GM12878 (cell line): ENCODE measurements around the gene CCDC177. TPM values are rescaled to one million over a fixed set of nuclear protein-coding genes. Genes with fewer than 3 reads are reported as not detected.
A peak's percentile ranks its signal among the peaks of the same experiment; 100 is the strongest.

Experiments
- ATAC-seq: fragments of 200-7000 bp; cut with Tn5 transposase; 3 replicates; pipeline ENCODE4 v1.9.1; 2020; ENCODE audit warnings: mild to moderate bottlenecking, moderate library complexity
- BruUV-seq: library from RNA; stranded (reverse); fragments of 400-500 nt; replicated peaks from 2 replicates; lab custom pipeline; 2021; lab: Mats Ljungman, UMichigan
- CTCF ChIA-PET: fragments of 300-600 bp; sonication (Branson Sonifier 250); formaldehyde crosslinking; extraction: SDS; loops from one replicate; lab custom pipeline; 2021; ENCODE audit warnings: inconsistent platforms; lab: Yijun Ruan, JAX
- POLR2A ChIA-PET: fragments of 350-600 bp; formaldehyde crosslinking; extraction: SDS; loops from one replicate; lab custom pipeline; 2021; ENCODE audit warnings: inconsistent platforms; lab: Charles Lee
- RAD21 ChIA-PET: fragments of 300-600 bp; sonication (Branson Sonifier 250); formaldehyde crosslinking; loops from one replicate; lab custom pipeline; 2023; ENCODE audit warnings: antibody characterized with exemption; ENCODE audit not compliant: unreplicated experiment; lab: Charles Lee
- SMC1A ChIA-PET: fragments of 300-600 bp; sonication (Branson Sonifier 250); formaldehyde crosslinking; loops from one replicate; lab custom pipeline; 2023; ENCODE audit not compliant: unreplicated experiment, uncharacterized antibody; lab: Charles Lee
- DNase-seq: peaks from one replicate; pipeline ENCODE4 v3.0.0-alpha.2; 2011; ENCODE audit warnings: low read depth, low spot score
- FAIRE-seq: peaks from 3 replicates; lab custom pipeline; 2011; peaks lifted over from hg19 to GRCh38; lab: Jason Lieb, UNC
- H2AFZ ChIP-seq: 2 replicates; pipeline ENCODE4 v1.6.0; 2011; ENCODE audit warnings: low read depth, low read length, control low read depth; ENCODE audit not compliant: control insufficient read depth
- H3K27ac ChIP-seq: 2 replicates; pipeline ENCODE4 v1.5.1; 2011; ENCODE audit warnings: control low read depth; ENCODE audit not compliant: control insufficient read depth, insufficient read depth
- H3K27me3 ChIP-seq, 2 experiments: replicated peaks in 1 of 2; 2 replicates each; pipeline versions ENCODE4 v1.6.0 to v1.6.1; 2011; ENCODE audit warnings: low read length in 1 of 2; ENCODE audit not compliant: control insufficient read depth in 2 of 2, insufficient read depth in 2 of 2
- H3K36me3 ChIP-seq, 2 experiments: 2 replicates each; pipeline ENCODE4 v1.5.1; 2011; ENCODE audit warnings: low read length in 1 of 2; ENCODE audit not compliant: control insufficient read depth in 2 of 2, insufficient read depth in 2 of 2
- H3K4me1 ChIP-seq: 2 replicates; pipeline ENCODE4 v1.6.1; 2011; ENCODE audit warnings: mild to moderate bottlenecking, low read length, moderate library complexity, mixed read lengths; ENCODE audit not compliant: control insufficient read depth, insufficient read depth
- H3K4me2 ChIP-seq: 2 replicates; pipeline ENCODE4 v1.6.0; 2011; ENCODE audit warnings: control low read depth; ENCODE audit not compliant: control insufficient read depth, insufficient read depth
- H3K4me3 ChIP-seq: fragments of 200-600 bp; sonication (generic); 2 replicates; pipeline ENCODE4 v1.5.1; 2016
- H3K79me2 ChIP-seq: 2 replicates; pipeline ENCODE4 v1.6.0; 2011; ENCODE audit warnings: low read length; ENCODE audit not compliant: control insufficient read depth, insufficient read depth
- H3K9ac ChIP-seq: 2 replicates; pipeline ENCODE4 v1.8.0; 2011; ENCODE audit warnings: low read length, control low read depth, mixed read lengths; ENCODE audit not compliant: control insufficient read depth, insufficient read depth
- H3K9me3 ChIP-seq: replicated peaks from 3 replicates; pipeline ENCODE4 v1.5.1; 2011; ENCODE audit warnings: mild to moderate bottlenecking, low read length; ENCODE audit not compliant: control insufficient read depth, insufficient read depth
- H4K20me1 ChIP-seq: 2 replicates; pipeline ENCODE4 v1.6.0; 2011; ENCODE audit not compliant: control insufficient read depth, insufficient read depth
- CUX1 ChIP-seq: IDR thresholded peaks from 2 replicates; pipeline ENCODE4 v1.6.1; 2012; ENCODE audit warnings: improper control_type of control experiment, low read depth, low read length; ENCODE audit not compliant: insufficient replicate concordance
- NBN ChIP-seq: fragments of 450-650 bp; IDR thresholded peaks from 2 replicates; pipeline ENCODE4 v1.6.1; 2016
- RAD21 ChIP-seq: IDR thresholded peaks from 2 replicates; pipeline ENCODE4 v1.6.1; 2011; ENCODE audit warnings: mild to moderate bottlenecking, low read depth, low read length, moderate library complexity; ENCODE audit not compliant: insufficient read depth
- ZNF687 ChIP-seq: fragments of 450-650 bp; IDR thresholded peaks from 2 replicates; pipeline ENCODE4 v1.6.1; 2017; ENCODE audit warnings: mild to moderate bottlenecking, moderate library complexity
- WGBS: methylation state at CpG from one replicate; pipeline ENCODE4 v1.1.6; 2016; ENCODE audit warnings: low lambda C conversion rate; ENCODE audit not compliant: insufficient replicate concordance, insufficient coverage; ENCODE audit errors: missing lambda C conversion rate; 5-methylcytosine and 5-hydroxymethylcytosine counted together
- in situ Hi-C: fragments of 300-500 bp; cut with MboI; formaldehyde crosslinking; loops from 9 replicates; pipeline ENCODE4 v1.14.3; 2018; ENCODE audit warnings: mixed read lengths
- intact Hi-C: fragments of 100-400 bp; cut with micrococcal nuclease; formaldehyde crosslinking; loops from one replicate; pipeline ENCODE4 v1.14.2; 2022; ENCODE audit not compliant: unreplicated experiment
- polyA plus RNA-seq, 11 experiments: library from polyadenylated mRNA; depleted of rRNA in 4 of 11; unstranded in 6 of 11; stranded (reverse) in 5 of 11; fragments of >200 nt; fragmentation: Nextera tagmentation in 4 of 11; fragmentation: Illumina TruSeq in 1 of 11; extraction: Ambion mirVana in 4 of 11; extraction: Trizol in 1 of 11; gene quantifications; 1 replicate in 1 of 11; 2 replicates in 10 of 11; pipeline versions ENCODE4 v1.2.1 to v1.2.3, GENCODE V29; 2011 to 2016; ENCODE audit warnings: inconsistent platforms in 2 of 11, missing spikeins in 2 of 11, low read depth in 1 of 11
- total RNA-seq, 4 experiments: library from RNA; depleted of rRNA in 3 of 4; stranded (reverse); fragments of >200 nt in 3 of 4; fragmentation: Illumina TruSeq in 1 of 4; extraction: Trizol in 1 of 4; gene quantifications; 2 replicates each; pipeline versions ENCODE4 v1.2.1 to v1.2.3, GENCODE V29; 2013 to 2021
- TF ChIP-seq, protein P1 (sequence below): fragments of 450-650 bp; IDR thresholded peaks from 2 replicates; pipeline ENCODE4 v1.6.1; 2017; ENCODE audit warnings: antibody characterized with exemption, mild to moderate bottlenecking, moderate library complexity
- TF ChIP-seq, protein P2 (sequence below): IDR thresholded peaks from 2 replicates; pipeline ENCODE4 v1.6.1; 2011; ENCODE audit warnings: low read depth, mild to moderate bottlenecking, low read length, moderate library complexity, borderline replicate concordance; ENCODE audit errors: extremely low read depth

The CCDC177 gene
- total and polyA plus RNA-seq, 10 of the 15 experiments (the other 5 are each of a cell fraction or from before 2014, with no cell fraction given): not detected

GRCh38 chr14:69543341-69544115 lies 31.1 kb downstream of the CCDC177 start (continued):
- TF ChIP-seq, protein P1, sequence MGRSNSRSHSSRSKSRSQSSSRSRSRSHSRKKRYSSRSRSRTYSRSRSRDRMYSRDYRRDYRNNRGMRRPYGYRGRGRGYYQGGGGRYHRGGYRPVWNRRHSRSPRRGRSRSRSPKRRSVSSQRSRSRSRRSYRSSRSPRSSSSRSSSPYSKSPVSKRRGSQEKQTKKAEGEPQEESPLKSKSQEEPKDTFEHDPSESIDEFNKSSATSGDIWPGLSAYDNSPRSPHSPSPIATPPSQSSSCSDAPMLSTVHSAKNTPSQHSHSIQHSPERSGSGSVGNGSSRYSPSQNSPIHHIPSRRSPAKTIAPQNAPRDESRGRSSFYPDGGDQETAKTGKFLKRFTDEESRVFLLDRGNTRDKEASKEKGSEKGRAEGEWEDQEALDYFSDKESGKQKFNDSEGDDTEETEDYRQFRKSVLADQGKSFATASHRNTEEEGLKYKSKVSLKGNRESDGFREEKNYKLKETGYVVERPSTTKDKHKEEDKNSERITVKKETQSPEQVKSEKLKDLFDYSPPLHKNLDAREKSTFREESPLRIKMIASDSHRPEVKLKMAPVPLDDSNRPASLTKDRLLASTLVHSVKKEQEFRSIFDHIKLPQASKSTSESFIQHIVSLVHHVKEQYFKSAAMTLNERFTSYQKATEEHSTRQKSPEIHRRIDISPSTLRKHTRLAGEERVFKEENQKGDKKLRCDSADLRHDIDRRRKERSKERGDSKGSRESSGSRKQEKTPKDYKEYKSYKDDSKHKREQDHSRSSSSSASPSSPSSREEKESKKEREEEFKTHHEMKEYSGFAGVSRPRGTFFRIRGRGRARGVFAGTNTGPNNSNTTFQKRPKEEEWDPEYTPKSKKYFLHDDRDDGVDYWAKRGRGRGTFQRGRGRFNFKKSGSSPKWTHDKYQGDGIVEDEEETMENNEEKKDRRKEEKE: no peak
- TF ChIP-seq, protein P2, sequence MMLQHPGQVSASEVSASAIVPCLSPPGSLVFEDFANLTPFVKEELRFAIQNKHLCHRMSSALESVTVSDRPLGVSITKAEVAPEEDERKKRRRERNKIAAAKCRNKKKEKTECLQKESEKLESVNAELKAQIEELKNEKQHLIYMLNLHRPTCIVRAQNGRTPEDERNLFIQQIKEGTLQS: no peak

- DNase-seq (no peak), FAIRE-seq (no peak), ATAC-seq (0 out of 3 replicates have a peak, but pooled peaks have one; percentile 21)
- ChIA-PET SMC1A (no interaction called here), CTCF (no interaction called here), RAD21 (interaction anchor here (1.2 kb wide), 1 partner anchor 14 kb away, joined by 3 read pairs; no protein-coding TSS in a partner anchor), POLR2A (no interaction called here)
- Histone ChIP-seq H3K79me2 (no peaks in the 10 kb centered on the region), H3K27ac (no peak overlapping the region), H3K36me3 (no peaks in the 10 kb centered on the region), H2AFZ (no peak overlapping the region), H3K27me3 (peaks cover 0 to 3% of the 10 kb centered on the region in 2 experiments; a peak in 1 of 4 replicates), H3K4me1 (peaks cover 9% of the 10 kb centered on the region), H3K9ac (no peak overlapping the region), H3K4me2 (no peak overlapping the region), H3K4me3 (no peak overlapping the region), H4K20me1 (no peaks in the 10 kb centered on the region), H3K9me3 (no peaks in the 10 kb centered on the region)
- intact Hi-C loops: no loop called here
- no TSS peak for BruUV-seq
- WGBS: 0% methylated on average over 2 of the region's 2 CpGs
- in situ Hi-C loops: no loop called here
- TF ChIP-seq ZNF687: no peak
- no peak for TF ChIP-seq RAD21
- no peak for TF ChIP-seq CUX1
- TF ChIP-seq, protein P2: no peak
- no peak for TF ChIP-seq NBN
Measured at GRCh38 chr14:69542311-69542710, 32.4 kb downstream of the CCDC177 start.
